ENCODE results near the gene ZBTB3.
"Not testable (repeated sequence)": the region's sequence is repeated elsewhere in the genome, so short reads cannot be mapped to it uniquely, and the experiment has no call there.

ZBTB3 gene

DNA sequence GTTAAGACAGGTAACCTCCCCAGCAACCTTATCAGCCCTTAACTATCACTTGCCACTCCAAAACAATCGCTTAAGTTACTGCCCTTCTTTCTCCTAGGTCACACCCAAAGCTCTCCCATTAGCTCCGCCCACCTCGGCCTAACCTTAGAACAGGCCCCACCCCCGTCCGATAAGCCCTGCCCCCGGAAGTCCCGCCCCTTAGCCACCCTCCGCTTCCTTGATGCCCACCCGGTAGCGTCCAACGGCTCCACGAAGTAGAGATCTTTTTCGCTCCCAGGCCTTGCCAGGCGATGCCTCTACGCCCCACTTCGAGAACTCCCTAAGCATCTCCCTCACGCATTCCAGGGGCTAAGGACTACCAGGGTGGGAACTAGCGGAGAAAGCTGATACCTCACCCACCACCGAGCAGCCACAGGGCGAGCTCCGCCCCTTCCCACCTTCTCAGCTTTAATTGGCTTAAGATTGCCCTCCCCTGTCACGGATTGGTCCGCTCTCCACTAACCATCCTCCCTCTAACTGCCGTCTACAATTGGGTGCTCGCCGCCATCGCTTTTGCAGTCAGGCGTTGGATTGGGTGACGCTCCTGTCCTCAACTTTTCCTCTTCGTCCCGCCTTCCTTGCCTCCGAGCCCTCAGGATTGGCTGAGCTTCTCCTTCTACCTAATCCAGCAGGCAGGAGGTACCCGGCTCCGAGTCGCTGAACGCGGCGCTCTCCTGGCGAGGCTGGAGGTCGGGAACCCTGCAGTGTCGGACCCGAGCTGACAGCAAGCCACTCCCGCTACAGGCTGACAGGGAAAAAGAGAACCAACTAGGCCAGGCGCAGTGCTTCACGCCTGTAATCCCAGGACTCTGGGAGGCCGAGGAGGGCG is at the start of gene ZBTB3:
TSS of gene ZBTB3 (minus strand) at position 425 of the 868 bp plus-strand sequence. CDS start 496 bp downstream, outside the sequence.
- DNase-seq (ENCODE audit: low spot score): peak; percentile 90

DNA sequence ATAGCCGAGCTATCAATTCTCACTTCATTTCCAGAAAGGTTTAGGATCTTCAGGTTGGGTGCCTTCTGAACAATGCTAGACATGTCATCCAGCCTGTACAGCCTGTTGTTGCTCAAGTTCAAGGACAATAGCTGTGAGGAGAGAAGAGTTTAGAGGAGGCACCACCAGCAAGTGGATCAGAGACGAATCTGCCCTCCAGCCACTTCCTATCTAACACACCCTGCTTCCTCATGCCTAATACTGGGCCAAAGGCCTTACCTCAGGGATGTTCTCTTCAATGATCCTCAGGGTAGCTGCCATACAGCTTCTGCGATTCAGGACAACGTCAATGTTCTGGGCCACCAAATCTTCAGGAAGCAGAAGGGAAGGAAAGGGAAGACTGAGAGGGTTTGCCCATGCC is 47.1 kb upstream of the ZBTB3 start:
- DNase-seq (ENCODE audit: low spot score): no peak

DNA sequence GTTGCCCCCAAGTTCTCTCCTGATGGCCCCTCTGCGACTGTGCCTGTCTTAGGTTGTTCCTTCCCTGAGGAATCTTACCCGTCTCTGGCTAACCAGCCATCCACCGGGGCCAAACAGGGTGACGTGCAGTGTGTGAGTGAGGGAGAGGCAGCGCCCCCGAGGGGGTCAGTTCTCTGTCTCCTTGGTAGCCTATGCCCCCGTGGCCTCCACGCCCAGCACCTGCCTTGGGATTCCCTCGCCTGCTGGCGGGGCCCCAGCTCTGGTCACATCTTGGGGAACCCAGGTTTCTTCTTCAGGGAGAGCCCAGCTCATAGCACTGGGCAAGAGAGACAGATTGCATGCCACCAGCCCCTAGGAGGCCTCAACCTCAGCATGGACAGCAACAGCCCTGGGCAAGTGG is 45.5 kb upstream of the ZBTB3 start:
- no peak for DNase-seq (ENCODE audit: low spot score)

DNA sequence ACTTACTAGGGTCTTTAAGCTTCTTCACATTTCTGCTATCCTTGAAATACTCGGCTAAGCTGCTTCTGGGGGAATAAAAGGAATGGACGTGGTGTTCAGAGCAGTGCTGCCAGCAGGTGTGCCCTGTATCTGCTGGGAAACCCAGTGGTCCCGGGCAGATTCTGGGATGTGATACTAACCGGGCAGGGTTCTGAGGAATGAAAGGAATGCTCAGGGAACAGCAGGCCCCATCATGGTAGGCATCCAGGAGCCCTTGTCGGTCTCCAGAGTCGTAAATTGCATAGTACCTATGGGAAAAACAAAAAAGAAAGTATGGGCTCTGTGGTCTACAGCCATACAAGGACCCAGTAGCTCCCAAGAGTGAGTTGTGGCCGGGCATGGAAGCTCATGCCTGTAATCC is 42.3 kb upstream of the ZBTB3 start:
- no peak for DNase-seq (ENCODE audit: low spot score)

DNA sequence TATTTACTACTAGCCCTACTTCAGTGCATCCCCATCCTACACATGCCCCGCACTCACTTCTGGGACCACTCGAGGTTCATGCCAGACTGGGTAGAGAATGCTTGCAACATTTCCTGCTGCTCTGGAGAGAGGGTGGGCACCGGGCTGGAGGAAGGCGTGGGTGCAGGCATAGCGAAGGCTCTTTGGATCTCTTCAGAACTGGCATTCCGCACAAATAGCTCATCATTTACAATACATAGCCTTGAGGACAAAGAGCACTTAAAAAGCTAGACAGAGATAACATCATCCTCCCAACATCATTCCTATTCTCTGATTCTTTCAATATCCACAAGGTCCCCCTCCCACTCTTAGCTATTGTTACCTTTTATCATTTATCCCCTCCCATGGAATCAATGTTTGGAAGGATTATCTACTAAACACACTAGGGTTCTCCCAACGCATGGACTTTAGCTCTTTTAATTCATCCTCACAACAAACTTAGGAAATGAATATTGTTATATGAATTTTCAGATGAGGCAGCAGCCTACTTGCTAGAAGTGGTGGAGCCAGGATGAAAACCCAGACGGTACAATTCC is 40.3 kb upstream of the ZBTB3 start:
- no peak for DNase-seq (ENCODE audit: low spot score)

DNA sequence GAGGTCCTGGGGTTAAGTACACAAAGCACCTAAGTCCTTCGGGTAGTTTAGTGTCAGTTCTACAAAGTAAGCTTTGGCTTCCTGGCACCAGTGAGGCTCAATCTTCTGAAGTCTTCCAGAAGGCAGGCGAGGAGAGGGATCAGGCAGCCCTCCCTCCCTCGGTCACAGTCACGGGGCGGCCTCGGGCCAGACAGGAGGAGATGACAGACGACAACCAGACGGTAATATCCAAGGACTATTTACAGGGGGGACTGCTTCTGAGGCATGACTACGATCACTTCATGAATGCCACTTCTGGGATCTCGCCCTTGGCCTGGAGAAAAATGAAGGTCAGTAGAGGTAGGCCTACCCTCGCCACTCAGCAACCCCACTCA is 38.2 kb upstream of the ZBTB3 start:
- DNase-seq (ENCODE audit: low spot score): no peak

DNA sequence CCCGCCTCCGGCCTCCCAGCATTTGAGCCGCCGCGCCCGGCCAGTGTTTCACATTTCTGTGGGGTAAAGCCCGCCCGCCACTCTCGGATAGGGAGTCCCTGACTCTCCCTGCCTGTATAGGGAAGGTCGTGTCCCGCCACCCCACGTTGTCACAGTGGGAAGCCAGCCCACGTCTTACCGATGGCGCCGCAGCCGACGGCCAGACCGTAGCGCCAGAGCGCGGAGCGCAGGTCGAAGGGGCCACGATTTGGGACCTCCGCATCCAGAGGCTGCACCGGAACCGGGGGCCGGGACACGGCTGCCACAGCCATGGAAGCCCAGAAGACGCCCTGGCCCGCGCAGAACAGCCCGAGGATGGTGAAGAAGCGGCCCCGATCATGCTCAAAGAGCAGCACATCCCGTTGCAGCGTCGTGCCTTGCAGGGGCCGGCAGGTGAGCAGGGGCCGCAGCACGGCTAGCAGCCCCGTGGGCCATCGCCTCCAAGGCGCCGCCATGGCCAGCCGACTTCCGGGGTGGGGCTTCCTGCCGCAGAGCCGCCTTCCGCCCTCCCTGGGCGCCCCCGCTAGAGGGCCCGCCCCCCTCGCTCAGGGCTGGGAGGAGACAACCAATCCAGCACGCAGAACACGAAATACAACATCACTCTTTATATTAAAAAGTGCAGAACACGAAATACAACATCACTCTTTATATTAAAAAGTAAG is 37.7 kb upstream of the ZBTB3 start, which contains the start of gene TMEM223:
TSS of gene TMEM223 (minus strand) at position 506 of the 701 bp plus-strand sequence. CDS start at position 494, 12 bp downstream.
- peak; percentile 90 for DNase-seq (ENCODE audit: low spot score)

DNA sequence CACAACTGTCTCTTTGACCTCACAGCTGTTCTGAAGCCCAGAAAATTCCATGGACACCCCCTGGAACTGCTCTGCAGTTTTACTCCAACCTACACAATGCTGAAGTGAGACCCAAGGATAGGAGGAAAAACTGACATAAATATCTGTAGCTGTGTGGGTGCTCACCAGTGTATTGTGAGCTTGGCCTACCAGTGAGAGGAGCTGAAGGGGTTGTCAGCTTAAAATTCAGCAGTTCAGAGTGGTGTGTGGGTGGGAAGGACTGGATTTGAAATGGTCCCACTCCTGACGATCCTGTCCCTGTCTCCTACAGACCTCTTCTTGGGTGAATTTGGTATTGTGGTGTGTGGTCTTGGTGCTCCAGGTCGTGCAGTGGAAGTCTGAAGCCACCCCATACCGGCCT is 35.6 kb upstream of the ZBTB3 start:
- DNase-seq (ENCODE audit: low spot score): no peak

DNA sequence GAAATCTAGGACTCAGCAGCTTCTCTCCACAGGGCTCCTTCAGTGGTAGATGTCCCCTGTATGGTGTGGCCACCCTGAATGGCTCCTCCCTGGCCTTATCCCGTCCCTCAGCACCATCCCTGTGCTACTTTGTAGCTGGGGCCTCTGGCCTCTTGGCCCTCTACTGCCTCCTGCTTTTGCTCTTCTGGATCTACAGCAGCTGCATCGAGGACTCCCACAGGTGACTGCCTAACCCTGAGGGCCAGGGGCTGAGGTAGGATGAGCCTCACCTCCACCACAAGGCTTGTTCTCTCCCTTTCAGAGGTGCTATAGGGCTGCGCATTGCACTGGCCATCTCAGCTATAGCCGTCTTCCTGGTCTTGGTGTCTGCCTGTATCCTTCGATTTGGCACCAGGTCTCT is 35.0 kb upstream of the ZBTB3 start:
- no peak for DNase-seq (ENCODE audit: low spot score)

DNA sequence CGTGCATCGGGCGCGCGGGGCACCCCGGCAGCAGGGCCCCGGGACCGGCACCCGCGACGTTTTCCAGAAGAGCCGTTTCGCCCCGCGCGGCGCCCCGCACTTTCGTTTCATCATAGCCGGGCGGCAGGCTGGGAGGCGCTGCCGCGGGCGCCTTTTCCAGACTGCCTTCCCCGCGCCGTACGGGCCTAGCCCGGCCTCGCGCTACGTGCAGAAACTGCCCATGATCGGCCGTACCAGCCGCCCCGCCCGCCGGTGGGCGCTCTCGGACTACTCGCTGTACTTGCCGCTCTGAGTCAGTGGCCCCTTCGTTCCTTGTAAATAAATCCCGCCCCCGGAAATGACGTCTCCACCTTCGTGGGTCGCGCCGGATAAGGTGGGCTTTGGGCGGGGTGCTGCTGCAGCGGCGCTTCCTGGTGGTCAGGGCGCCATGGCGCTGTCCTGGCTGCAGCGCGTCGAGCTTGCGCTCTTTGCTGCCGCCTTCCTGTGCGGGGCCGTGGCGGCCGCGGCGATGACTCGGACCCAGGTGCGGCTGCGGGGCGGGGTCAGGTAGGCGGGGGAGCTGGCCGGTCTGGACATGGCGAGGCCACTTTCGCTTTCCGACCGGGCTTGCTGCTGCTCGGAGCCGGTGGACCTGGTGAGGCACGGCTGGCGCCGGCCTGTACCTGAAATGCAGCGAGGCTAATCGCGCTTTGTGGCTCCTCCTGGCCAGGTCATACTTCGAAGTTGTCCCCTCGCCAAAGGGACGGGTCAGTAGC is 33.2 kb upstream of the ZBTB3 start, which contains the start of gene TMEM179B:
TSS of gene TMEM179B (plus strand) at position 398 of the 755 bp plus-strand sequence. CDS start at position 428, 30 bp downstream.
- peak; percentile 96 for DNase-seq (ENCODE audit: low spot score)

DNA sequence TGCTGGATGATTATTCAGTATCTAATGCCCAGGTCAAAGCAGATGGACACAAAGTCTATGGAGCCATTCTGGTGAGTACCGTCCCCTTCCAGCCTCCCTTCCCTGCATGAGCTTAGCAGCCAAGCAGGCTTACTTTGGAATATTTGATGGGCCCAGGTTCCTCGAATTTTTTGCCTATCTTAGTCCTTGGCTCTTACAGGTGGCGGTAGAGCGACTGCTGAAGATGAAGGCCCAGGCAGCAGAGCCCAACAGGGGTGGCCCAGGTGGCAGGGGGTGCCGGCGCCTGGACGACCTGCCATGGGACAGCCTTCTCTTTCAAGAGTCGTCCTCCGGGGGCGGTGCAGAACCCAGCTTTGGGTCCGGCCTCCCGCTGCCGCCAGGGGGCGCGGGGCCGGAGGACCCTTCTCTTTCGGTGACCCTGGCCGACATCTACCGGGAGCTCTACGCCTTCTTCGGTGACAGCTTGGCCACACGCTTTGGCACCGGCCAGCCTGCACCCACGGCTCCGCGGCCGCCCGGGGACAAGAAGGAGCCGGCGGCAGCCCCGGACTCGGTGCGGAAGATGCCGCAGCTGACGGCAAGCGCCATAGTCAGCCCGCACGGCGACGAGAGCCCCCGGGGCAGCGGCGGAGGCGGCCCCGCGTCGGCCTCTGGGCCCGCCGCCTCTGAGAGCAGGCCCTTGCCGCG is 32.5 kb upstream of the ZBTB3 start:
- DNase-seq (ENCODE audit: low spot score): peak; percentile 95

DNA sequence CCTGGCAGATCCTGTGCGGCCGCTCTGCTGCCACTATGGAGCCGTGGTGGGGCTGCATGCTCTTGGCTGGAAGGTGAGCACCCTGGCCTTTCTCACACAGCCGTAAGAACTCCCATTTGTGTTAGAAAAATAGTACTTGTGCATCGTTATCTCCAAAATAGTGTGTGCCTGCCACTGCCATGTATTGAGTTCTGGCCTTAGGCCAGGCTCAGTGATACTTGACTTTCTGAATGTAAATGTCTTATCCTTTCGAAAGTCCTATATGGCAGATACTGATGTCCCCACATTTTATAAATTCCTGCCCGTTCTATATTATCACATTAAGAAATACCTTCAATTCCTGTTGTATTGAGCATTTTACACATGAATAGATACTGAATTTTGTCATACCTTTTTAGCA is 28.8 kb upstream of the ZBTB3 start:
- no peak for DNase-seq (ENCODE audit: low spot score)

DNA sequence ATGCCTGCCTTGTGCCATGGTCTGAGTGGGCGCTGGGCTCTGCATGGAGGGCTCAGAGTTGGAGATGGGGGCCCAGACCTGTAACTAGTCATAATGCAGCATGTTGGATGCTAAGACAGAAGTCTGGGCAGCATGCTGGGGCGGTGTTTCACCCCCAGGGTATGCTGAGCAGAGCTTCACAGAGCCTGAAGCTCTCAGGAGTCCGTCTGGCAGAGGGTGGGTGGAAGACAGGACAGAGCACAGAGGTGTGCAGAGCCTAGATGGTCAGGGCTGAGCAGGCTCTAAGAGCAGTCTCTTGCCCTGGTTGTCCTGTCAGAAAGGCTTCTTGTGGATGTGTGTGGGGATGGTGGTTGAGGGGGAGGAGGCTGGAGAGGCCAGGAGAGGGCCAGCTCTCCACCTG is 24.5 kb upstream of the ZBTB3 start:
- no peak for DNase-seq (ENCODE audit: low spot score)

DNA sequence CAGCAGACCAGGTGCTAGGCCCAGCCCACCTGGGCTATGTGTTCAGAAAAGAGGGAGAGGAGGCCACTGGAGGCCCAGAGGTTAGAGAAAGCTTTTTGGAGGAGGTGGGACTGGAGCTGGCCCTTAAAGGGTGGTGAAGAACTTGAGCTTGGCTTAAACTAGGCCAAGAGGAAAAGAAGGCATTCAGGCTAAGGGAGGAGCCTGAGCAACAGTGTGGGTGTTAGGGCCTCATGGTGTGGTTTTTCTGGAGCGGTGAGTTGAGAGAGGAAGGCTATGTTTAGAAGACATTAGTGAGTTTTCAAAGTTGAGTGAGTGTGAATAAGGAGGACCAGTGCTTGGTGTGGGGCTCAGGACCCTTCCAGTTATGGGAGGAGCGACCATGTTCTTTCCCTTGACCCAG is 23.4 kb upstream of the ZBTB3 start:
- DNase-seq (ENCODE audit: low spot score): no peak

DNA sequence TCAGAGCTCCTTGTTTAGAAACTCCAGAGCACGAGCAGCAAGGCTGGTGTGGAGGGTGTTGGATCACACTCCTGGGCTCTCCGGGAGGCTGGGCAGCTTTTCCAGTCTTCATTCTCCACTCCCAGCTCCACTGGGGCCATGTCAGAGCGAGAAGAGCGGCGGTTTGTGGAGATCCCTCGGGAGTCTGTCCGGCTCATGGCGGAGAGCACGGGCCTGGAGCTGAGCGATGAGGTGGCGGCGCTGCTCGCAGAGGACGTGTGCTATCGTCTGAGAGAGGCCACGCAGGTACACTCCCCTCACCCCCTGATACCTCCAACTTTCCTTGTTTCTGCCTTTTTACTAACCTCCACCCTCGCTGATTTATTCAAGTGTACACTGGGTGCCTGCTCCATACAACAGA is 21.7 kb upstream of the ZBTB3 start:
- DNase-seq (ENCODE audit: low spot score): no peak

DNA sequence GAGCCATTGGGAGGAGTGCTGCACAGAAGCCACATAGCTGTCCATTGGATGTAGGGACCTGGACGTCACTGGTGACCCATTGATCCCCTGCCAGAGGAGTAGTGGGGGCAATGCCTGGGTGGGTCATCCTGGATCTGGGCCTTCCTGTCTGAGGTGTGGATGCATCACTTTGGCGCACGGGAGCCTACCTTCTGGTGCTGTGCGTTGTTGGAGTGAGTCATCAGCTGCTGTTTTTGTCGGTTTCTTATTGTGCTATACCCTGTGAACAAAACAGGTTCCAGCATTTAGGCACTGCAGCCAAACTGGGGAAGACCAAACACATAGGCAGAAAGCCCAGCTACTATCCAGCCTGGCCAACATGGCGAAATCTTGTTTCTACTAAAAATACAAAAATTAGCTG is 20.4 kb upstream of the ZBTB3 start:
- no peak for DNase-seq (ENCODE audit: low spot score)

DNA sequence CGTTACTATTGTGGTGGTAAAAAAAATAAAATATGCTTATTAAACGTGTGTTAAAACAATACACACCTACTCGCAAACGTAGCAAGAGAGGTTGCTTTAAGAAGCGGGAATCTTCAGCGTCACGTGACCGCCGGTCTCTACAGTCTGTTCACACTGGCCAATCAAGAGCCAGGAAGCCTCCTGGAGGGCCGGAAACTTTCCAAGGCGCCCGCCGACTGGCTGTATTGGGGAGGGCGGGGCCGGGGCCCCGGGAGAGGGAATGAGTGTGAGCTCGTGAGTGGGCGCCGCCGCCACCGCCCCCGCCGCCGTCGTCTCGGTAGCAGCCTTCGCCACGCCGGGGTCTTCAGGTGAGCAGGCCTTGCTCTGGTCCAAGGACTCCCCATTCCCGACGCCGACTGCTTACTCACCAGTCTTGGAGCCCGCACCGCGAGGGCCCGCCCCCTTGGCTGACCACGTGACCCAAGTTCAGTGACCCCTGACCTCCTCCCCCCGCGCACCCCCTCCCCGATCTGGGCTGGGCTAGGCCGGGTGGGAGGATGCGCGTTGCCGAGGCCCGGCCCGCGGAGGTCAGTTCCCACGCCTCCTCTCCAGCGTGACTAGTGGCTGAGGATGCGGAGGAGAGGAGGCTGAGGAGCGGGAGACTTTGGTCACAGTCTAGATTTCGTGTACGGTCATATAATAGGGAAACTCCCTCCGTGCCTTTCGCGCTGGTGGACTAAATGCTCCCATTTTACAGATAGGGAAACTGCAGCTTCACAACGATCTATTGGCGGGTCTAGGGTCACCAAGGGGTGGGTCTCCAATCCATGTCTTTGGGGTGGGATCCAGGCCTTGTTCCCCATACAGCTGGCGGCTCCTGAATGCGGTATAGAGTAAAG is 17.4 kb upstream of the ZBTB3 start, which contains the start of gene TAF6L:
TSS of gene TAF6L (plus strand) at position 253 of the 878 bp plus-strand sequence. CDS start 4,388 bp downstream, outside the sequence.
- DNase-seq (ENCODE audit: low spot score): peak; percentile 97

DNA sequence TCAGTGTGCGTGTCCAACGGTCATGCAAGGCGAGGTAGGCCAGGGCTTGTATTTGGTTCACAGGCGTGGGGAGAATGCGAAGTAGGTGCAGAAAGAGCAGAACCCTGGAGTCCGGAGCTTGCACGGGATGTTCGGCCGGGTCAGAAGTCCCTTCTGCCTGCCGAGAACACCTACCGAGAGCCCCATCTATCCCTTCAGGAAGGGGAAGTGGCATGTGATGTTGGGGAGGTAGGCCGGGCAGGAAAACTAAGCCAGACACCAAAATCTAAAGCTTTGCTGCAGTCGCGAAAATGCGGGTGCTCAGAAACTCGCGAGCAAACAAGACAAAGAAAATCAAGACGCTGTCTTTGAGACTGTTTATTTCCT is 16.8 kb upstream of the ZBTB3 start:
- no peak for DNase-seq (ENCODE audit: low spot score)

DNA sequence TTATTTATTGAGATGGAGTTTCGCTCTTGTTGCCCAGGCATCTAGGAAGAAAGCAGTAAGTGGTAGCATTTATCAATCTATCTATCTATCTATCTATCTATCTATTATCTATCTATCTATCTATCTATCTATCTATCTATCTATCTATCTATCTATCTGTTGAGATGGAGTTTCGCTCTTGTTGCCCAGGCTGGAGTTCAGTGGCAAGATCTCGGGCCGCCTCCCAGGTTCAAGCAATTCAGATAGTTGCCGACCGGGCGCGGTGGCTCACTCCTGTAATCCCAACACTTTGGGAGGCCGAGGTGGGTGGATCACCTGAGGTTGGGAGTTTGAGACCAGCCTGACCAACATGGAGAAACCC is 6.9 kb upstream of the ZBTB3 start:
- DNase-seq (ENCODE audit: low spot score): not testable (repeated sequence)
